Colonic mucosa (tissue), 4 donors: ENCODE data around the gene ARID5B. TPM values are rescaled to one million over a fixed set of nuclear protein-coding genes. Genes with fewer than 3 reads are reported as not detected.

ENCODE experiments used
- DNase-seq: peaks from one replicate; pipeline ENCODE4 v3.0.0-alpha.2; 2020
- H3K27ac ChIP-seq: fragments of 200-600 bp; one replicate; pipeline ENCODE4 v1.8.0; 2021
- H3K27me3 ChIP-seq: fragments of 200-600 bp; one replicate; pipeline ENCODE4 v1.8.0; 2021
- H3K36me3 ChIP-seq: fragments of 200-600 bp; one replicate; pipeline ENCODE4 v1.8.0; 2021
- H3K4me1 ChIP-seq: fragments of 200-600 bp; one replicate; pipeline ENCODE4 v1.8.0; 2021; ENCODE audit warnings: mild to moderate bottlenecking
- H3K4me3 ChIP-seq: fragments of 200-600 bp; one replicate; pipeline ENCODE4 v1.8.0; 2021
- H3K9ac ChIP-seq, 2 donors: one replicate each; pipeline ENCODE4 v1.7.0; 2013; ENCODE audit warnings: control low read depth in 2 of 2, low read depth in 2 of 2, low read length in 2 of 2
- H3K9me3 ChIP-seq: fragments of 200-600 bp; one replicate; pipeline ENCODE4 v1.8.0; 2021
- intact Hi-C: fragments of 100-400 bp; cut with DNase I; formaldehyde crosslinking; loops from one replicate; pipeline ENCODE4 v1.14.1; 2022
- total RNA-seq, 2 donors: library from RNA; stranded (reverse); fragmentation: NEBNext Ultra II Directional in 1 of 2; extraction: Animal tissue kit (Norgen Biotek cat#: 25700) in 1 of 2; gene quantifications; one replicate each; pipeline ENCODE4 v1.2.1, GENCODE V29; 2021
- TF ChIP-seq, protein P1 (sequence below): fragments of 200-600 bp; IDR thresholded peaks from one replicate; pipeline ENCODE4 v1.8.0; 2022; ENCODE audit warnings: antibody characterized with exemption, mild to moderate bottlenecking
- donor health status: healthy.
- donor health status: DM: no; HTN: no; CAD: no.
- donor health status: DM: no; HTN: no; CAD: no.

Gene ARID5B
- total RNA-seq, 2 donors from 2014 or later: 18.8 to 27.2 TPM

DNA sequence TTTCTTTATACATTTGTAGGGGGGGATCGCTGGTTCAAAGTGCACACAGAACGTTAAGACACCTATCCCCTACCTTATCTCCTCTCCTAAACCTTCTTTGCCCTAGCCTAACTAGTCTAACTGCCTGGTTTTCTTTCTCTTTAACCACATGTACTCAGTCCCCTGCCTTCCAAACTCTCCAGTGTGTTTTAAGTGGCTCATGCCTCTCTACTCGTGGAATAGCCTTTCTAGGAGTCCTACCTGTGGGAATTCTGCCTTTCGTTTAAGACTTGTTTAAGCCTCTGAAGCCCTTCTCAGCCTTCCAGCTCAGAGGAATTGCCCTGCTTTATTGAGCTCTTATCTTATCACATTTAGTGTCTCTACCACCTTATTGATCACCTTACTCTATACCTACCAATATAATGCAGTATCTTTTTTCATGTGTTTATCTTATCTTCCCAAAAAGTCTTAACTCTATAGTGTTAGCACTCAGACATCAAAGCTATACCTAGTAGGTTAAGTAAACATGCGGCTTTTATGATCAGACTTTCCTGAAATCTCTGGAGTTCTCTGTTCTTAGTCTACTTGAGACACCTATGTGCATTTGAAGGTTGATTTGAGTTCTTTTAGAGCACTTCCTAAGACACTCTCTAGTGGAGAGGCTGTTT is 50.7 kb downstream of the ARID5B start:
- TF ChIP-seq, protein P1, sequence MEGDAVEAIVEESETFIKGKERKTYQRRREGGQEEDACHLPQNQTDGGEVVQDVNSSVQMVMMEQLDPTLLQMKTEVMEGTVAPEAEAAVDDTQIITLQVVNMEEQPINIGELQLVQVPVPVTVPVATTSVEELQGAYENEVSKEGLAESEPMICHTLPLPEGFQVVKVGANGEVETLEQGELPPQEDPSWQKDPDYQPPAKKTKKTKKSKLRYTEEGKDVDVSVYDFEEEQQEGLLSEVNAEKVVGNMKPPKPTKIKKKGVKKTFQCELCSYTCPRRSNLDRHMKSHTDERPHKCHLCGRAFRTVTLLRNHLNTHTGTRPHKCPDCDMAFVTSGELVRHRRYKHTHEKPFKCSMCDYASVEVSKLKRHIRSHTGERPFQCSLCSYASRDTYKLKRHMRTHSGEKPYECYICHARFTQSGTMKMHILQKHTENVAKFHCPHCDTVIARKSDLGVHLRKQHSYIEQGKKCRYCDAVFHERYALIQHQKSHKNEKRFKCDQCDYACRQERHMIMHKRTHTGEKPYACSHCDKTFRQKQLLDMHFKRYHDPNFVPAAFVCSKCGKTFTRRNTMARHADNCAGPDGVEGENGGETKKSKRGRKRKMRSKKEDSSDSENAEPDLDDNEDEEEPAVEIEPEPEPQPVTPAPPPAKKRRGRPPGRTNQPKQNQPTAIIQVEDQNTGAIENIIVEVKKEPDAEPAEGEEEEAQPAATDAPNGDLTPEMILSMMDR: no peak
- DNase-seq: no peak
- Histone ChIP-seq H3K9me3 (no peaks in the 10 kb centered on the region), H3K36me3 (no peaks in the 10 kb centered on the region), H3K9ac (peak overlapping the region in 1 of 2 donors; percentile 21), H3K4me1 (no peaks in the 10 kb centered on the region), H3K27ac (no peak overlapping the region), H3K27me3 (no peaks in the 10 kb centered on the region), H3K4me3 (no peak overlapping the region)
- intact Hi-C loops: no loop called here

DNA sequence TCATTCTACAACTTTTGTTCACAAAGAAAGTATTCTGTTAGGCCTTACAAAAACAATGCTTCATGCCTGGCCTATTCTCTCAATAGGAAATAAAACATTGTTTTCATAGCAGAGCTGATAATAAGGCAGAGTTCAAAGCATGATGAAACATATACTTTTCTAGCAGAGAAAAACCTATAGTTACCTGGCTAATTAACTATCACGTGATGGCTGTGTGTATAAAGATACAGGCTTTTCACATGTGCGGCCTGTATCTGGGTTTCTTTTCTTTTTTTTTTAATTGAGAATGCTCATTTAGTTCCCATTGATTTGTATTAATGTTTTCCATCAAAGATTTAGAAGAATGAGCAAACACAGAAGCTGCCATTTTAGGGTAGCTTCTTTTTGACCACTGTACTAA is 51.7 kb downstream of the ARID5B start:
- Histone ChIP-seq H3K27ac (no peak overlapping the region), H3K27me3 (no peaks in the 10 kb centered on the region), H3K9me3 (no peaks in the 10 kb centered on the region), H3K36me3 (no peaks in the 10 kb centered on the region), H3K9ac (no peak overlapping the region), H3K4me3 (no peak overlapping the region), H3K4me1 (no peaks in the 10 kb centered on the region)
- intact Hi-C loops: no loop called here
- TF ChIP-seq, protein P1: no peak
- DNase-seq: no peak

DNA sequence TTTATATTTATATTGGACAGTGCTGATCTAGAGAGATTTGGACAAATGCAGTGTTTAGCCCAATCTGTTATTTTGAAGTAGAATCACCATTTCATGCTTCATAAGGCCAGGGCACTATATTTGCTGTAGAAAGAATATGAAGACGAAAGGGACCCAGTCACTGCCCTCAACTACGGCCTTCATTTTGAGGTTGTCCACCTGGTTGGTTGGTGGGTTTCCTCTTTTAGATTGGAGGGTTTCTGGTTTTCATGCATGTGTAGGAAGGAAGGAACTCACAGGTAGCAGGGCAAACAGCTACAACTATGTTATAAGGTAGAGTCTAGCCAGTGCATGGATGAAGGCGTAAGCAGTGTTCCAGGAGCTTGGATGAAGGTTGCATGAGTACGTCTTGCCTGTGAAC is 56.3 kb downstream of the ARID5B start:
- intact Hi-C loops: no loop called here
- Histone ChIP-seq H3K4me1 (no peaks in the 10 kb centered on the region), H3K36me3 (no peaks in the 10 kb centered on the region), H3K9me3 (no peaks in the 10 kb centered on the region), H3K27ac (no peak overlapping the region), H3K4me3 (no peak overlapping the region), H3K9ac (no peak overlapping the region), H3K27me3 (no peaks in the 10 kb centered on the region)
- DNase-seq: no peak
- TF ChIP-seq, protein P1: no peak

DNA sequence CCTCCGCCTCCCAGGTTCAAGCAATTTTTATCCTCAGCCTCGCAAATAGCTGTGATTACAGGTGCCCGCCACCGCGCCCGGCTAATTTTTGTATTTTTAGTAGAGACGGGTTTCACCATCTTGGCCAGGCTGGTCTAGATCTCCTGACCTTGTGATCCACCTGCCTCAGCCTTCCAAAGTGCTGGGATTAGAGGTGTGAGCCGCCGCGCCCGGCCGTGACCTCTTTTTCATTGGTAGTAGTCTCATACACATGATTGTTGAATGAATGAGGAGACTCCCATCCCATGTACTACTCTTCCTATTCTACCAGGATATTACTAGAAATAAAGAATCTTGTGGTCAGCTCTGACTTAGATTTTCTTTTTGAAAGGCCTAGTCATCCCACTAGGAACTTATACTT is 56.8 kb downstream of the ARID5B start:
- Histone ChIP-seq H3K4me3 (no peak overlapping the region), H3K9ac (no peak overlapping the region), H3K4me1 (no peaks in the 10 kb centered on the region), H3K27me3 (no peaks in the 10 kb centered on the region), H3K27ac (no peak overlapping the region), H3K36me3 (no peaks in the 10 kb centered on the region), H3K9me3 (no peaks in the 10 kb centered on the region)
- intact Hi-C loops: no loop called here
- no peak for DNase-seq
- TF ChIP-seq, protein P1: no peak

DNA sequence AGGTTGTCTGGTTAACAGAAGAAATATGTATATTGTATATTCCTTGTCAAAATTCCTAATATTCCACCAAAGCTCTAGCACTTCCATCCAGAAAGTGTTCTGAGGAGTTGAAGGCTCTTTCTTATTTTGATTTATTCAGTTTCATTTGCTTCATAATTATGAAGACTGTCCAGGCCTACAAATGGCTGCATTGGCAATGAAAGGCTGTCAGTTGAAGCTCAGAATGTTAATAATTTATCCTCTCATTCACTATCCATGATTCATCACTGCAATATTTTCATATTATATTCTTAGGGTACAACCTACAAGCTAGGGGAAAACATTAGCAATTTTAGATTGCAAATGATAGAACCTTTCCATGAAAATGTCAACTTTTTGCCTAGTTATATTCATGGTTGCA is 57.3 kb downstream of the ARID5B start:
- no peak overlapping the region for H3K27ac ChIP-seq
- no peaks in the 10 kb centered on the region for H3K9me3 ChIP-seq
- DNase-seq: no peak
- intact Hi-C loops: no loop called here
- H3K4me3 ChIP-seq: no peak overlapping the region
- H3K27me3 ChIP-seq: no peaks in the 10 kb centered on the region
- TF ChIP-seq, protein P1: no peak
- H3K4me1 ChIP-seq: peaks cover 4% of the 10 kb centered on the region
- H3K9ac ChIP-seq: no peak overlapping the region
- no peaks in the 10 kb centered on the region for H3K36me3 ChIP-seq
